ENCODE measurements around the gene TMEM45A. TPM values are rescaled to one million over a fixed set of nuclear protein-coding genes. Genes with fewer than 3 reads are reported as not detected.
A peak's percentile ranks its signal among the peaks of the same experiment; 100 is the strongest.

Gene TMEM45A
- total RNA-seq, 1 donor from 2014 or later: 62.7 TPM

- ATAC-seq: no peak
- no peak for DNase-seq (ENCODE audit: low spot score)
Observed at GRCh38 chr3:100609305-100609704, 116.9 kb downstream of the TMEM45A start, which contains the start of gene ADGRG7. ADGRG7 (plus strand) TSS chr3:100609601; CDS start chr3:100609857, 256 bp downstream.

GRCh38 chr3:100609963-100610362, 117.5 kb downstream of the TMEM45A start:
- no peak for ATAC-seq
- no peak for DNase-seq (ENCODE audit: low spot score)

- DNase-seq (ENCODE audit: low spot score): no peak
- ATAC-seq: no peak
Observed at GRCh38 chr3:100611221-100611620, 118.8 kb downstream of the TMEM45A start.

GRCh38 chr3:100613721-100614390, 121.4 kb downstream of the TMEM45A start:
- ATAC-seq (peak; percentile 96), DNase-seq (ENCODE audit: low spot score) (no peak)

- no peak for ATAC-seq
- DNase-seq (ENCODE audit: low spot score): no peak
Observed at GRCh38 chr3:100614941-100615340, 122.5 kb downstream of the TMEM45A start.

GRCh38 chr3:100615684-100616083, 123.3 kb downstream of the TMEM45A start:
- DNase-seq (ENCODE audit: low spot score): no peak
- no peak for ATAC-seq

GRCh38 chr3:100621251-100621650, 128.8 kb downstream of the TMEM45A start:
- no peak for DNase-seq (ENCODE audit: low spot score)
- no peak for ATAC-seq

Other genes starting within 250 kb of the TMEM45A start
- gene TBC1D23, start 231.6 kb upstream of the TMEM45A start, total RNA-seq: 18.5 TPM
- 135 TPM for gene NIT2, start 157.9 kb upstream of the TMEM45A start, total RNA-seq
- 27.3 TPM for gene TOMM70, start 91.5 kb upstream of the TMEM45A start, total RNA-seq
- gene LNP1, start 91.1 kb upstream of the TMEM45A start, total RNA-seq: 2.1 TPM
- 17.0 TPM for gene ADGRG7, start 117.0 kb downstream of the TMEM45A start, total RNA-seq
- gene TFG, start 216.9 kb downstream of the TMEM45A start, total RNA-seq: 50.2 TPM